GM23248 (cell line): ENCODE measurements around the gene GRAP2. TPM values are rescaled to one million over a fixed set of nuclear protein-coding genes. Genes with fewer than 3 reads are reported as not detected.

Experiments used
- DNase-seq: peaks from one replicate; pipeline ENCODE4 v3.0.0-alpha.2; 2015
- H2AFZ ChIP-seq: fragments of 200-600 bp; sonication (generic); 2 replicates; pipeline ENCODE4 v1.6.1; 2016; ENCODE audit warnings: antibody characterized with exemption
- H3F3A ChIP-seq: fragments of 200-600 bp; sonication (generic); 2 replicates; pipeline ENCODE4 v1.6.1; 2016; ENCODE audit warnings: mild to moderate bottlenecking, antibody characterized with exemption, mixed run types; ENCODE audit not compliant: insufficient read depth
- H3K27ac ChIP-seq: fragments of 200-600 bp; sonication (generic); 2 replicates; pipeline ENCODE4 v1.5.1; 2016; ENCODE audit warnings: mild to moderate bottlenecking
- H3K27me3 ChIP-seq: fragments of 200-600 bp; sonication (generic); replicated peaks from 2 replicates; pipeline ENCODE4 v1.6.1; 2016; ENCODE audit warnings: mild to moderate bottlenecking; ENCODE audit not compliant: insufficient read depth
- H3K36me3 ChIP-seq: fragments of 200-600 bp; sonication (generic); 2 replicates; pipeline ENCODE4 v1.6.1; 2016; ENCODE audit warnings: low read depth, mild to moderate bottlenecking
- H3K4me1 ChIP-seq: fragments of 200-600 bp; sonication (generic); 2 replicates; pipeline ENCODE4 v1.6.1; 2016; ENCODE audit warnings: mild to moderate bottlenecking; ENCODE audit not compliant: insufficient read depth
- H3K4me2 ChIP-seq: fragments of 200-600 bp; sonication (generic); one replicate; pipeline ENCODE4 v1.6.1; 2016; ENCODE audit warnings: mild to moderate bottlenecking; ENCODE audit not compliant: unreplicated experiment
- H3K4me3 ChIP-seq: fragments of 200-600 bp; sonication (generic); 2 replicates; pipeline ENCODE4 v1.5.1; 2016; ENCODE audit warnings: mild to moderate bottlenecking
- H3K79me2 ChIP-seq: fragments of 200-600 bp; sonication (generic); 2 replicates; pipeline ENCODE4 v1.6.1; 2016; ENCODE audit warnings: mild to moderate bottlenecking; ENCODE audit not compliant: insufficient read depth
- H3K9ac ChIP-seq: fragments of 200-600 bp; sonication (generic); 2 replicates; pipeline ENCODE4 v1.6.1; 2016; ENCODE audit warnings: mild to moderate bottlenecking
- H3K9me2 ChIP-seq: fragments of 200-600 bp; sonication (generic); 2 replicates; pipeline ENCODE4 v1.6.1; 2016; ENCODE audit warnings: mixed run types, mild to moderate bottlenecking, moderate library complexity; ENCODE audit not compliant: insufficient read depth
- H3K9me3 ChIP-seq: fragments of 200-600 bp; sonication (generic); one replicate; pipeline ENCODE4 v1.6.1; 2017; ENCODE audit warnings: low read depth
- H4K20me1 ChIP-seq: fragments of 200-600 bp; sonication (generic); 2 replicates; pipeline ENCODE4 v1.6.0; 2016; ENCODE audit not compliant: insufficient read depth
- EZH2 ChIP-seq: fragments of 200-600 bp; sonication (generic); IDR thresholded peaks from 2 replicates; pipeline ENCODE4 v1.6.1; 2018; ENCODE audit warnings: antibody characterized with exemption, mild to moderate bottlenecking; ENCODE audit not compliant: insufficient read depth, poor library complexity, severe bottlenecking
- EZH2phosphoT487 ChIP-seq: fragments of 200-600 bp; sonication (generic); IDR thresholded peaks from 2 replicates; pipeline ENCODE4 v1.6.1; 2018; ENCODE audit warnings: antibody characterized with exemption, moderate library complexity, mild to moderate bottlenecking, low read depth; ENCODE audit not compliant: insufficient read depth
- WGBS, 2 experiments: methylation state at CpG; one replicate each; pipeline ENCODE4 v1.1.6; 2015 to 2017; ENCODE audit warnings: low lambda C conversion rate in 2 of 2, low coverage in 1 of 2; ENCODE audit errors: missing lambda C conversion rate in 2 of 2; 5-methylcytosine and 5-hydroxymethylcytosine counted together
- in situ Hi-C: fragments of 300-500 bp; cut with MboI; formaldehyde crosslinking; loops from 2 replicates; pipeline ENCODE4 v1.15.0; 2020
- polyA plus RNA-seq: library from polyadenylated mRNA; unstranded; fragments of >200 nt; fragmentation: Nextera tagmentation; extraction: Ambion mirVana; gene quantifications from 2 replicates; pipeline ENCODE4 v1.2.1, GENCODE V29; 2016
- total RNA-seq: library from RNA; depleted of rRNA; stranded (reverse); fragments of >200 nt; shearing (Covaris generic); gene quantifications from 2 replicates; pipeline ENCODE4 v1.2.3, GENCODE V29; 2014

Gene GRAP2
- total and polyA plus RNA-seq, 2 experiments from 2014 or later = not detected

DNA sequence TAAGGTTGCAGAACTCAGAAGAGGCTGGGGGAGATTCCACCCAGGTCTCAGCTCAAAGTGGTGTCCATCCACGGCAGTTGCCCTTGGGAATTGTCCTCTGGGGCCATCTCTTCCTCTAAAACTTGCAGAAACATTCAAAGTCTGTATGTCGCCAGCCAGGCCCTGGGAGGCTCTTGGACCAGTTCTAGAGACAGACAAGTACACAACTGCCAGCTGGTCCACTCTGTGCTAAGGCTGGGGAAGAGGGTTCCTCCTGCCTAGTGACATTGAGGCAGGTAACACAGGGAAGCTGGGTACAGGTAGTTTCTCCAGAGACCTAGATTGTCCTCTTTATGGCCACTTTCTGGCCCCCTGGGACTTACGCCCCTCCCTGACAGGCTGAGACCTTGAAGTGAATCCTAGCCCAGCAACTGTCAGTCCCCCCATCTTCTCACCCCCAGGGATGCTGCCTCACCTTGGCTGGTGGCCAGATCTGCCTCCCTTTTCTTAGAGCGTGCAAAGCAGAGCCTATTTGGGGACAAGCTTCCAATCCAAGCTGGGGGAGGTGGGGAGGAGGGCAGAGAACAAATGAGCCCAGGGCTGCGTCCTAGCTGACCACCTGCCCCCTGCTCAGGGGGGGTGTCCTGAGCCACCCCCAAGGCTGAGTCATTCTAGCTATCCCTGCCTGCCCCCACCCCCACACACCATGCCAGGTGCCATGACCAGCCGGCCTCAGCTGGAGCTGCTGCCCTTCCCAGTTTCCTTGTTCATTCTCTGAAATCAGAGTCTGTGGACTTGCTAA, 102.2 kb downstream of the GRAP2 start:
- Histone ChIP-seq H3K9me3 (no peaks in the 10 kb centered on the region), H3K27me3 (peaks cover 20% of the 10 kb centered on the region), H3K27ac (no peak overlapping the region), H3K4me2 (no peak overlapping the region), H3K36me3 (no peaks in the 10 kb centered on the region), H3K4me1 (no peaks in the 10 kb centered on the region), H3K4me3 (no peak overlapping the region), H4K20me1 (no peaks in the 10 kb centered on the region), H3K9me2 (no peaks in the 10 kb centered on the region), H3K79me2 (no peaks in the 10 kb centered on the region), H2AFZ (no peak overlapping the region), H3F3A (no peaks in the 10 kb centered on the region), H3K9ac (no peak overlapping the region)
- DNase-seq = no peak
- in situ Hi-C loops = no loop called here
- no peak for TF ChIP-seq EZH2
- TF ChIP-seq EZH2phosphoT487 = no peak
- 61 to 63% methylated on average over 5 to 6 of the region's 6 CpGs for WGBS, 2 experiments

DNA sequence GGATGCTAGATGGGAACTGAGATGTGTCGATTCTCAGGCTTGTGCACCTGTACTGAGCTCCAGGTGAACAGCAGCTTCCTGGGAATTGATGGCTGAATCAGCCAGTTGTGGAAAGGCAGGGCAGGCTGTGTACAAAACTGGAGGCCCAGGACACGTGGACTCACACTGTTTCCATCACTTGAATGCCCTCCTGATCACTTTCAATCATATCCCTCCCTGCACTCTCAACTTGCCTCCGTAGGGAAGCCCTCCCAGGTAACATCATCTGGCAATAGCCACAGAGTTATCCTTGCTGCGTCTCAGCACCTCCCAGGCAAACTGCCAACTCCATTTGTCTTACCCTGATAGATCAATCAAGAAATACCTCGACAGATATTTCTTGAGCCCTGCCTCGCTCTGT, 104.0 kb downstream of the GRAP2 start:
- no peak overlapping the region for H3K27ac ChIP-seq
- DNase-seq = no peak
- H3K79me2 ChIP-seq = no peaks in the 10 kb centered on the region

DNA sequence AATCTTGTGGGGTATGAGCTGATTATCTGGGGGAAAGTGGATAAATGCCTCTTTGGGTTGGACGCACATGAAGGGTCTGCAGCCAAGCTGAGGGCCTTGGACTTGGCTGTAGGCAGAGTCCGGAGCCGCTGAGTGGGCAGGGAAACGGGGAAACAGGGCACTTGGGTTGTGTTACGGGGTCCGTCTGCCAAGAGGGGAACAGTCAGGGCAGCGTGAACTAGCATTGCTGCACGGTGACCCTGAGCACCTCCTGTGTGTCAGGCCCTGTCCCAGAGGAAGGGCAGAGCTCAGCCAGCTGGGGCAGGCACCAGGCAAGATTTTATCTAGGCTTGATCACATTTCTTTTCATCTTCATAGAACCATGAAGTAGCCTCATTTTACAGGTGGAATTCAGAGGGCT, 105.8 kb downstream of the GRAP2 start:
- Histone ChIP-seq H3K4me1 (no peaks in the 10 kb centered on the region), H3K9me3 (no peaks in the 10 kb centered on the region), H3K79me2 (no peaks in the 10 kb centered on the region), H3K4me3 (no peak overlapping the region), H3F3A (no peaks in the 10 kb centered on the region), H3K9ac (no peak overlapping the region), H3K36me3 (no peaks in the 10 kb centered on the region), H3K27ac (no peak overlapping the region), H3K9me2 (no peaks in the 10 kb centered on the region), H2AFZ (no peak overlapping the region), H3K27me3 (peaks cover 44% of the 10 kb centered on the region), H4K20me1 (no peaks in the 10 kb centered on the region), H3K4me2 (no peak overlapping the region)
- 86 to 87% methylated on average over 8 of the region's 8 CpGs for WGBS, 2 experiments
- in situ Hi-C loops = no loop called here
- DNase-seq = no peak
- no peak for TF ChIP-seq EZH2phosphoT487
- TF ChIP-seq EZH2 = no peak

More for the DNA sequence above, 104.0 kb downstream of the GRAP2 start:
- Histone ChIP-seq H3K27me3 (peaks cover 34% of the 10 kb centered on the region), H3K9me2 (no peaks in the 10 kb centered on the region), H4K20me1 (no peaks in the 10 kb centered on the region), H3K4me1 (no peaks in the 10 kb centered on the region), H3K36me3 (no peaks in the 10 kb centered on the region), H3K4me3 (no peak overlapping the region), H3K9me3 (no peaks in the 10 kb centered on the region), H3K9ac (no peak overlapping the region), H2AFZ (no peak overlapping the region), H3K4me2 (no peak overlapping the region), H3F3A (no peaks in the 10 kb centered on the region)
- 45 to 49% methylated on average over 6 of the region's 6 CpGs for WGBS, 2 experiments
- in situ Hi-C loops = no loop called here
- TF ChIP-seq EZH2 (no peak), EZH2phosphoT487 (no peak)

DNA sequence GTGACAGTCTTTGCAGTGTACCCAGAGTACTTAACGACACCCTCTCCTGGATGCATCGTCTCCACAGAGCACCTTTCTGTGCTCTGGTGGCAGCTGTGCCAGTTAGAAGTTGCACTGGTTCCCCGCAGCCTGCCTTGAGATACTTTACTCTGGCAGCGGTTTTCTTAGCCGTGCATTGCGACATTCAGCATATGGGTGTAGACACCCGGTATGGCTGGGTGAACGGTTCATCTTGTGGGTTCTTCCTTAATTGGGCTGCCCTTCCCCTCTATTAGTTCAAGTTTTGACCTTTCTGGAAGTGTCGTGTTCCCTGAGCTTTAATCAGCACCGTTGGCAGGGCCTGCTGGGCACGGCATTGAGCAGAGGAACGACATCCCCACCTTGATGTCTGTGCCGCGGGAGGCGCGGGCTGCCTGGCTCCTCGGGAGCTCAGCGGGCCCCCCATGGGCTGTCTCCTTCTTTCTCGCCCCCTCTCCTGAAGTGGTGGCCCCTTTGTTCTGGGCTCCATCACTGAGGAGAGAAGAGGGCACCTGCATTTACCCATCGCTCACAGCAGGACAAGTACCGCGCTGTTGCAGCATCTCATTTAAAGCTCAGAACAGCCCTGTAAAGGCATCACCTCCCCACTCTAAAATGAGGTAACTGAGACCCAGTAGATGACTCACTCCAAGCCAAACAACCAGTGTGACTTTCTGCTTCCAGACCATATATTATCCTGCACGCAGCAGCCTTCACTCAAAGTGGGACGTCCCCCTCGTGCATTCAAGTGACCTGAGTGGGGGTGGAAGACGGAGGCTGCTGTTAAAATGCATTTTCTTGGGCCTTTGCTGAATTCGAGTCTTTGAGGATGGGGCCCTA, 107.2 kb downstream of the GRAP2 start:
- Histone ChIP-seq H3K79me2 (no peaks in the 10 kb centered on the region), H2AFZ (no peak overlapping the region), H3K9ac (no peak overlapping the region), H4K20me1 (no peaks in the 10 kb centered on the region), H3K9me2 (no peaks in the 10 kb centered on the region), H3K9me3 (no peaks in the 10 kb centered on the region), H3K4me1 (no peaks in the 10 kb centered on the region), H3K4me2 (no peak overlapping the region), H3K4me3 (no peak overlapping the region), H3K27ac (no peak overlapping the region), H3K36me3 (no peaks in the 10 kb centered on the region), H3F3A (no peaks in the 10 kb centered on the region), H3K27me3 (peaks cover 47% of the 10 kb centered on the region)
- no peak for TF ChIP-seq EZH2
- no peak for TF ChIP-seq EZH2phosphoT487
- in situ Hi-C loops = no loop called here
- 67% methylated on average over 27 of the region's 27 CpGs for WGBS, 2 experiments
- no peak for DNase-seq
